GM12865 (cell line): ENCODE results near the gene FAM162A.

ENCODE experiments used
- DNase-seq: peaks from one replicate; pipeline ENCODE4 v3.0.0; 2010; ENCODE audit warnings: low read depth
- H3K4me3 ChIP-seq: 2 replicates; pipeline ENCODE4 v1.5.1; 2011; ENCODE audit warnings: mild to moderate bottlenecking, low read depth, low read length, control low read depth
- TF ChIP-seq, protein P1 (sequence below): IDR thresholded peaks from 2 replicates; pipeline ENCODE4 v1.5.1; 2011; ENCODE audit warnings: low read length, control low read depth, low read depth, inconsistent platforms; ENCODE audit not compliant: insufficient read depth; ENCODE audit errors: missing control alignments

The FAM162A gene

DNA sequence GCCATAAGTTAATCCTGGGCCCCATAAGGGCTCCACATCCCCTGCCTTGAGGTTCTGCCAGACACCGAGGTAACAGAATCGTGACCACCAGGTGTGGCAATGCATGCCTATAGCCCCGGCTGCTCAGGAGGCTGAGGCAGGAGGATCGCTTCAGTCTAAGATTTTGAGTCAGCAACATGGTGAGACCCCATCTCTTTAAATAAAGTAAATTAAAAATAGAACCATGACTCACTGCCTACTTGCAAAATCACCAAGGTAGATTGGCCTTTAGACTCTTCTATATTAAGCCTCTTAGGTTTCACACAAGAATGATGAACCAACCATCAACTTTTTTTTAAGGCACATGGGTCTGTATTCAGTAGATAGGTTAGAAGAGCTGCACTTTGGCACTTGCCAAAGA lies 22.2 kb downstream of the FAM162A start:
- H3K4me3 ChIP-seq = no peak overlapping the region
- TF ChIP-seq, protein P1, sequence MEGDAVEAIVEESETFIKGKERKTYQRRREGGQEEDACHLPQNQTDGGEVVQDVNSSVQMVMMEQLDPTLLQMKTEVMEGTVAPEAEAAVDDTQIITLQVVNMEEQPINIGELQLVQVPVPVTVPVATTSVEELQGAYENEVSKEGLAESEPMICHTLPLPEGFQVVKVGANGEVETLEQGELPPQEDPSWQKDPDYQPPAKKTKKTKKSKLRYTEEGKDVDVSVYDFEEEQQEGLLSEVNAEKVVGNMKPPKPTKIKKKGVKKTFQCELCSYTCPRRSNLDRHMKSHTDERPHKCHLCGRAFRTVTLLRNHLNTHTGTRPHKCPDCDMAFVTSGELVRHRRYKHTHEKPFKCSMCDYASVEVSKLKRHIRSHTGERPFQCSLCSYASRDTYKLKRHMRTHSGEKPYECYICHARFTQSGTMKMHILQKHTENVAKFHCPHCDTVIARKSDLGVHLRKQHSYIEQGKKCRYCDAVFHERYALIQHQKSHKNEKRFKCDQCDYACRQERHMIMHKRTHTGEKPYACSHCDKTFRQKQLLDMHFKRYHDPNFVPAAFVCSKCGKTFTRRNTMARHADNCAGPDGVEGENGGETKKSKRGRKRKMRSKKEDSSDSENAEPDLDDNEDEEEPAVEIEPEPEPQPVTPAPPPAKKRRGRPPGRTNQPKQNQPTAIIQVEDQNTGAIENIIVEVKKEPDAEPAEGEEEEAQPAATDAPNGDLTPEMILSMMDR = no peak
- peak; percentile 9 for DNase-seq

DNA sequence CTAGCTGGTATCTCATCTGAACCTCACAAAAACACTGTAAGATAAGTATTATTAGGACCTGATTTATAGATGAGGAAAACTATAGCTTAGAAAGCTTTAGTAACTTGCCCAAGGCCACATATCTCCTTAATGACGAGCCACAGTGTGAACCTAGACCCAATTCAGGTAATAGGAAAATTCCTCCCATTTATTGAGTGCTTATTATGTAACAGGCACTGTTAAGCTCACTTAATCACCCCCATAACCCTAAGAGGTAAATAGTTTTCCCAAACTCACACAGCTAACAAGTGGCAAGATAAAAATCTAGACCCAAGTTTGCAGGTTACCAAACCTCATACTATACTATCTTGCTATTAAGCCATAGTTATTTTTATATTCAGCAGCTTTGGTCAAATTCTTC lies 24.0 kb downstream of the FAM162A start:
- no peak for DNase-seq
- TF ChIP-seq, protein P1 = no peak
- H3K4me3 ChIP-seq = no peak overlapping the region

DNA sequence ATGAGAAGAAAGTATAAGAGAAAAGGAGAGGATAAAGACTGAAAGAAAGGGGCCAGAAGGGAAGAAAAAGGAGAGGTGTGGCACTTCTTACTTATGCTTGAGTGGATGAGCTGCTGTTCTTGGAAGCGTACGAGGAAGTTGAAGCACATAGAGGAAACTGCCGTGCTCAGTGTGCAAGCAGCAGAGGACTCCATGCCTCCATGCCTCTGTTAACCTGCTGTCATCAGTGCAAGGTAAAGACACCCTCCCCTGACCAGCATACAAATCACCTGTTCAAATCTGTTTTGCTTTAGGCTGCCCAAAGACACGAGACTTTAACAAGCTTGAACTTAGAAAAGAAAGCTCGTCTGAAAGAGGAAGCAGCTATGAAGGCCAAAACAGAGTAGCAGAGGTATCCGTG lies 25.5 kb downstream of the FAM162A start:
- TF ChIP-seq, protein P1 = no peak
- DNase-seq = no peak
- H3K4me3 ChIP-seq = no peak overlapping the region

DNA sequence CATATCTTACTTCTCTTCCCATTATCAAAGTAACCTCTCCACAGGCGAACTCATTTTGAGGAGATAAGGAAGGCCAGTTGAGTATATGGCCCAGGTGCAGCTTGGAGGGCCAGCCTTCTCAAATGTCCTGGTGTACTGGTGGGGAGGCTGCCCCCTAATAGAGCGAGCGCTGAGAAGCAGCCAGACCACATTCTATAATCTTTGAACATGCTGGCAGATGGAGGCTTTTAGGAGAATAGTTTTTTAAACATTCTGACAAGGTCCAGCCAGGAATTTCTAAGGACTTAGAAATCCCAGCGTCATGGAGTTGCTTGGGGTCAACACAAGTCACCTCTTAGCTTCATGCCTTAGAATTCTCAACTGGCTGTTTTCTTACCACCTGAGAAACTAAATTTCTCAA lies 26.1 kb downstream of the FAM162A start:
- no peak overlapping the region for H3K4me3 ChIP-seq
- TF ChIP-seq, protein P1 = no peak
- no peak for DNase-seq

DNA sequence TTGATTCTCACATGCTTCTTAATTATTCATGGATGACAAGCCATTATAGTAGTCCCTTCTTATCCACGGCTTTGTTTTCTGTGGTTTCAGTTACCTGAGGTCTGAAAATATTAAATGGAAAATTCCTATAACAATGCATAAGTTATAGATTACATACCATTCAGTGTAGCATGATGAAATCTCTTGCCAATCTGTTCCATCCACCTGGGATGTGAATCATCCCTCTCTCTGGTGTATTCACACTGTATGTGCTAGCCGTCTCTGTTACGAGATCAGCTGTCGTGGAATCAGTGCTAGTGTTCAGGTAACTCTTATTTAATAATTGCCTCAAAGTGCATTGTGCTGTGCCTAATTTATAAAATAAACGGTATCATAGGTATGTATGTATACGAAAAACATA lies 26.7 kb downstream of the FAM162A start:
- TF ChIP-seq, protein P1 = no peak
- H3K4me3 ChIP-seq = no peak overlapping the region
- no peak for DNase-seq

DNA sequence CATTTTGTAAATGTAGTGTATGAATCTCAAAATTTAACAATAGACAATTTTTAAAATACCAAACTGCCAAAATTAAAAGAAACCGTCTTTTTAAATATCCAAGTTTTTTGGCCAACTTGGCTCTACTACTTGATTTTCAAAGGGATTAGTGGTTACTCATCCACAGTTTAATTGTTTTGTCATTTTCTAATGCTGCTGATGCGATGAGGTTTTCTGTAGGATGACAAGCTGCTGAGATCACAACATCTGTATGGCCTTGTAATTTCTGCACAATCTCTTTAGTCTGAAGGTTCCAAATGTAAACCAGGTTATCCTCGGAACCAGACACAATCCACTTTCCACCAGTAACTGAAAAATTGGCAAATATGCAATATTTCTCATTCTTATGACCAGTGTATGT lies 30.4 kb downstream of the FAM162A start:
- no peak overlapping the region for H3K4me3 ChIP-seq
- DNase-seq = no peak
- TF ChIP-seq, protein P1 = no peak

DNA sequence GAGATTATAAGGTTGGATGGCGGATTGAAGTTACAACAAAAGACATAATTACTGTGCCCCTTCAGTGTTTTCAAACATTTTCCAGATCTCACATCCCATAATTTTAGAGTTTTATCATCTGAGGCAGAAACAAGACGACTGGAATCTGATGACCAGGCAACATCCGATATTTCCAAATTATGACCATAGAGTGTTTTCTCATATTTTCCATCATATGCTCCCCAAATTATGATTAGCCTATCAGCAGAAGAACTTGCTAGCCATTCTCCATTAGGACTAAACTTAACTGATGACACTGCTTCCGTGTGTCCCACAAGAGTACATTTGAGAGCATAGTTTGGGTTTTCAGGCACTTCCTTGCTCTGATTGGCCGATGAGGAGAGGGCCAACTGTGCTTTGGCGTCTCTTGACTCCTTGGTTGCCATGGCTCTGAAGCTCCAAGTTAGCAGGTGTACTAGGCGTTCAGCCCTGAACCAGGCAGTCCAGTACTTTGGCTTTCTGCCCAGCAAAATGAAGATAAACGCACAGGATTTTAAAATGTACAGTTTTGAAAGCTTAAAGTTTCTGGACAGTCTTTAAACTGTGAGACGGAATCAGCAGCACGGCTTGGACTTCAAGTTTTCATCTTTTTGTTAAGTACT lies 31.2 kb downstream of the FAM162A start:
- H3K4me3 ChIP-seq = peak overlapping the region; percentile 75
- TF ChIP-seq, protein P1 = no peak
- DNase-seq = peak; percentile 86
